Non-pigmented ciliary epithelial cell (primary cell): ENCODE results near the gene KIRREL3.

ENCODE experiments used
- DNase-seq: peaks from one replicate; pipeline ENCODE4 v3.0.0-alpha.2; 2010; ENCODE audit warnings: low read depth

Gene KIRREL3

DNA sequence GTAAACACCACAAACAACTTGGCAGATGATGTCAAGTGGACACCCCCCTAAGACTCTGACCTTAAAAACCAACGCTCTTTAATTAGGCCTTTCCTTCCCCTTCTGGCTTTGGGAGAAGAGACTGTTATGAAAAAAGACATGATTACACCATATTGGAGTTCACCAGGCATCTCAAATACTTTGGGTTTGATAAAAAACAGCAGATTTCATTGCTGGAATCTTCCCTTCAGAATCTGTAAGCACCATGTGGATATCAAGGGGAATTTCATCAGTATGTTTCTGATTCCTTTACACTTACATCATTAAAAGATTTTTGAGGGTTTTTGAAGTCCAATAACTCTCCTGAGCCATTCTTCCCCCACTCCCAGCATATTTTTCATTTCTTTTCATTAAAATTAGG is 85.6 kb downstream of the KIRREL3 start:
- no peak for DNase-seq

DNA sequence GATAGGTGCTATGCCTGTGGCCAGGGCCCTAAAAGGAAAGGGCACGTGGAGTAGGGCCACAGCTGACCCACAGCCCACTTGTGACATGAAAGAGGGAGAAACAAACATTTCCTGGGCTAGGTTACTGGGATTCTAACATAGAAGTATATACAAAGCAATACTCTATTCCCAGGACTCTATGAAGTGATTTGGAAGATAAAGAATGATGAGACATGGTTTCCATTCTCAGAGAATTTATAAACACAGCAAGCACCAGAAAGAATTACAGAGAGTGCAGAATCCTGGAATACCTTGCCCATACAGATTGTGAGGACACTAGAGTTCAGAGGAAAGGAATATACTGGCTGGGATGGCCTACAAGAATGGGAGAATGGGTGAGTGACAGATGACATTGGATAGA is 86.4 kb downstream of the KIRREL3 start:
- no peak for DNase-seq

- no peak for DNase-seq
Measured at GRCh38 chr11:126904520-126904919, 96.0 kb downstream of the KIRREL3 start.

DNA sequence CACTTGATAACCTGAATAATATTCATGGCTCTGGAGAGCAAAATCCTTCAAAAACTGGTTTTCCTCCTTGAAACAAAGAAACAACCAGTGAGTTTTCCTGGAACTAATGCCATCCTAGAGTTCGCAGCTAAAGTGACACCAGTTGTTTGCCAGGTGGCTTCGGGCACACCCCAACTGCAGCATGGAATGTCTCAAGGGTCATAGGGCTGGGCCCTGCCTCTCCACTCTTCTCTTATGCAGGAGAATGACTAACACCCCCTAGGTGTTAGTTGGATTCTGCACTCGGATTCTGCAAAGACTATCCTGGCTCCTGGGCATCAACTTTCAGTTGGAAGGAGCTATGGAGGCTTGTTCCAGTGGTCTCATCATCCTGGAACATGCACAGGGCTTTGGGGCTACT is 98.8 kb downstream of the KIRREL3 start:
- no peak for DNase-seq

GRCh38 chr11:126899961-126900748 is 100.4 kb downstream of the KIRREL3 start:
- DNase-seq: no peak

GRCh38 chr11:126898802-126899201 is 101.8 kb downstream of the KIRREL3 start:
- no peak for DNase-seq

DNA sequence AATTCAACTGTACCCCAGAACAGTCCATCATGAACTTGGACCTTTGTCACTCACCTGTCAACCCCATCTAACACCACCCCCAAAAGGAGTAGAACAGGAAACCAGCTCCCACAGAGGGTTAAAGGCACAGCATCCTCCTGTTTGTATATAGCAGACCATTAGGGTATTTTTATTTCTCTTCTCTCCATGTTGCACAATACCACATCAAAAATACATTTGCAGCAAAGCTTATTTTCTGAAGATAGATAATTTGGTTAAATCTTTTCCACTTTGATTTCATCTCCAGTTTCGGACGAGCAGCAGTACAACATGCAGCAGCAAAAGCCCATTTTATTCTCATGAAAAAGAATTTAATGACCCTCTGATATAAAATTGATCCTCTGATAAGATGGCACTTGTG is 103.1 kb downstream of the KIRREL3 start:
- DNase-seq: no peak

GRCh38 chr11:126896025-126896424 is 104.5 kb downstream of the KIRREL3 start:
- DNase-seq: no peak

GRCh38 chr11:126893796-126894195 is 106.8 kb downstream of the KIRREL3 start:
- DNase-seq: no peak

DNA sequence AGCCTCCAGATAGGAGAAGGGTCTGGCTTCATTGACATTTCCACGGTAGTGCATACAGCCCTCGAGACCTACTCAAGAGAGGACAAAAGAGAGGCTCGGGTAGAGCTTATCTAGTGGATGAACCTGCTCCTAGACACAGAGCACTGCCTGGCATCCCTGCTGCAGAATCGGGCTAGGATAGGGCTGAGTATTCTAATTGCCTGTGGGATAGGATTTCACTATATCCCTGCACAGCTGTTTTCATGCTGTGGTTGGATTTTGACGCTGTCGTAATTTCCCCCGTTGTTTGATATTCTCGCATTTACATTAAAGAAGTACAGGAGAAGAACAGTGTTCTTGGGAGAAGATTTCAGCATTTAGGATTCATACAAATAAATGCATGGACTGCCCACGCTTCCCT is 107.8 kb downstream of the KIRREL3 start:
- no peak for DNase-seq

GRCh38 chr11:126891556-126892217 is 108.9 kb downstream of the KIRREL3 start:
- no peak for DNase-seq

- no peak for DNase-seq
Measured at GRCh38 chr11:126890561-126890960, 110.0 kb downstream of the KIRREL3 start.

DNA sequence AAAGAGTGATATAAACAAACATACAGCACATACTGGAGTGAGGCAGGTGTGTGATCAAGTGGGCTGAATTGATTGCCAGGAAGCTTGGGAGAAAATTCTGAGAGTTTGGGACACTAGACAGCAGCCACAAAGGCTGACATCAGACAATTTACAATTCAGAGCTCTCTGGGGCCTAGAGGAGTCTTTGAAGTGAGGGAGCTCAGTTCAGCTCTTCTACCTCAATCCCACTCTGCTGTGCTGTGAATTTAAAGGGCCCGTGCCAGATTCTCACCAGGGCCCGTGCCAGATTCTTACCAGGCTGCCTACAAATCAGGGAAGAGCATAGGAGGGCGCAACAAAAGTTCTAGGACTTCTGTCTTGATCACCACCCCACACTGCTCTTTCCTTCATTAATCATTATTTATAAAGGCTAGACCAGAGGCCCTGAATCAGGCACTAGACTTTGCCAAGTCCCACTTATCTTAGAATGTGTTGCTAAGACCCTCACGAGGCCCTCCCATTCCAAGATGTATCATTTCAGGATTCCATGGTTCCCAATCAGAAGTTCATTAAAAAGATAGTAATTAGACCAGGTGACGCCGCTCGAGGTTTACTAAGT is 112.4 kb downstream of the KIRREL3 start:
- no peak for DNase-seq

DNA sequence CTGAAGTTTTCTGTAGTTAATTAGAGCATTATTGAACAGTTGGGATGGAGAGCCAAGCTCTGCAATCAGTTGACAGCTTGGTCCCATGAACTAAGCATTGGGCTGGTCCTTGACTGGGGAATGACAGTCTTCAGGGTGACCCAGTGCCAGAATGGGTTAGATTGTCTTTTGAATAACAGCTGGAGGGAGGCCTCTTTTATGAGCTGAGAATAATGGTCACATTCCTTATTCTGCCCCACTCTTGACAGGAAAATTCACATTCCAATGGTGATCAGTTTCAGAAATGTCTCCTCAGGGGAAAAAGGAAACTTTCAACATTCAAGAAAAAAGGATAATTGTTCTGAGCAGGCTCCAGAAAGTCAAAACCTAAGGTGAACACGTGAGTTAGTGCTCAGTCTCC is 113.9 kb downstream of the KIRREL3 start:
- DNase-seq: no peak

DNA sequence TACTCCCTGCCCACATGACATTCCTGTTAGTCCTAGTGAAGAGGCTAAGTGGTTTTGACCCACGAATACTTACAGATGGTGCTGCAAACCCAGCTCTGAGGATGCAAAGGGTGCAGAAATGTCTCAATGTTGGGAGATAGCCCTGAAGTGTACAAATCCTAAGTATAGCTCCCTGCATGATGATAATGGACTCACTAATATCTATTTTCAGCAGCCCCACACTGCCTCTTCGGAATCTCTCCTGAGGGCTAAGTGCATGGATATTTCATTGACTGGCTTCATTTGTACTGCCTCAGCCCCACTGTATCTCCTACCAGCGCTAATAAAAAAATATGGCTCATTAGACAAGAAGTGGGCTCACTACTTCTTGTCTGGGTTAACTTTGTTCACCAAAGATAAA is 114.5 kb downstream of the KIRREL3 start:
- DNase-seq: no peak

GRCh38 chr11:126884594-126884993 is 116.0 kb downstream of the KIRREL3 start:
- DNase-seq: no peak

DNA sequence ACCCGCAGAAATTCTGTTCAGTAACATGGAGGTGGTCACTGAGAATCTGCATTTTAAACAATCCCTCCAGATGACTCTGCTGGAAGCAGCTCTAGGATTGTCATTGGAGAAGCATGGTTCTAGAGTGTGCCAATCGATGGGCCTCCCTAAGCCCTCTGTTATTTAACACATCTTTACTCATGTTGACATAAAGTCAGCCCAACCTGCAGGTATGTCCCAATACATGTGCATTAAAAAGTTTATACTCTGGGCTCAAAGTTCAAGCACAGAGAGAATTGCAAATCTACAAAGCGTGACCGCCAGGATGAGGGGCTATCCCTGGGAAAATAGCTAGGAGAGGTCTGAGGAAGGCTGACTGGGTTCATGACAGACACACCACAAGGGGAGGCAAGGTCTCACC is 116.4 kb downstream of the KIRREL3 start:
- DNase-seq: no peak

GRCh38 chr11:126880872-126881271 is 119.7 kb downstream of the KIRREL3 start:
- no peak for DNase-seq

GRCh38 chr11:126879516-126879915 is 121.1 kb downstream of the KIRREL3 start:
- DNase-seq: no peak

- DNase-seq: no peak
Measured at GRCh38 chr11:126878913-126879482, 121.6 kb downstream of the KIRREL3 start.

DNA sequence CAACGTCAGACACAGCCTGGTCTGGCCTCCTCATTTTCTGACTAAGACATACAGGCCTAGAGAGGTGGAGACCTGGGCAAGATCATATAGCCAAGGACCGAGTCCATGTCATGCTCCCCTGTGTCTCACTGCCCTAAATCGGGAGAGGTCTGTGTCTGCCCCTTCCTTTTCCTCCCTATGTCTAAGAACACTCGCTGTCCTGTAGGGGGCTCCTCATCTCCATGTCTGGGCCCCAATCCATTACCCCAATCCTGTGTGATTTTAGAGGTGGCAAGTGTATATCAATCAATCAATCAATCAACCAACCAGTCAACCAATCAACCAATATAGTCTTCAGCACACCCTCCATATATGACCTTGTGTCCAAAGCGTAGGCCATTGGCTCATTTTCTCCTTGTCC is 125.7 kb downstream of the KIRREL3 start:
- DNase-seq: no peak

- DNase-seq: no peak
Measured at GRCh38 chr11:126874276-126874675, 126.3 kb downstream of the KIRREL3 start.

- no peak for DNase-seq
Measured at GRCh38 chr11:126871792-126872191, 128.8 kb downstream of the KIRREL3 start.
